ENCODE results near the gene NHLH1.

DNA sequence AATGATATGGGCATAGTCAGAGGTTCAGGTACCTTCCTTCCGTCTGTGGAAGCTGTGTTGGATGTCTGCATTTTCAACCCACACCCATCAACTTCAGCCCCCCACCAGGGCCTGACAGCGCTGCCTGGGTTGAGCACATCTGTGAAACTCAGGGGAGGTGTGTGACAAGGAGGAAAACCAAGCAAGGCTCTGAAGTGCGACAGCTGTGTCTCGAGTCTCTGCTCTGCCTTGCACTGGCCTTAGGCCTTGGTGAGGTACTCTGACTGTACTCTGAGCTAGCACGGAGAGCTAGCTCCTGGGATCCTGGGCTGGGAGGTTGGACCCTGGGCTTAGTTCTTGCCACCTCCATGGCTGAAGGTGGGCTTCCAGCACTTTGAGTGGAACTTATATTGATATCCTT lies 42.6 kb downstream of the NHLH1 start:
- TF ChIP-seq, protein P1, sequence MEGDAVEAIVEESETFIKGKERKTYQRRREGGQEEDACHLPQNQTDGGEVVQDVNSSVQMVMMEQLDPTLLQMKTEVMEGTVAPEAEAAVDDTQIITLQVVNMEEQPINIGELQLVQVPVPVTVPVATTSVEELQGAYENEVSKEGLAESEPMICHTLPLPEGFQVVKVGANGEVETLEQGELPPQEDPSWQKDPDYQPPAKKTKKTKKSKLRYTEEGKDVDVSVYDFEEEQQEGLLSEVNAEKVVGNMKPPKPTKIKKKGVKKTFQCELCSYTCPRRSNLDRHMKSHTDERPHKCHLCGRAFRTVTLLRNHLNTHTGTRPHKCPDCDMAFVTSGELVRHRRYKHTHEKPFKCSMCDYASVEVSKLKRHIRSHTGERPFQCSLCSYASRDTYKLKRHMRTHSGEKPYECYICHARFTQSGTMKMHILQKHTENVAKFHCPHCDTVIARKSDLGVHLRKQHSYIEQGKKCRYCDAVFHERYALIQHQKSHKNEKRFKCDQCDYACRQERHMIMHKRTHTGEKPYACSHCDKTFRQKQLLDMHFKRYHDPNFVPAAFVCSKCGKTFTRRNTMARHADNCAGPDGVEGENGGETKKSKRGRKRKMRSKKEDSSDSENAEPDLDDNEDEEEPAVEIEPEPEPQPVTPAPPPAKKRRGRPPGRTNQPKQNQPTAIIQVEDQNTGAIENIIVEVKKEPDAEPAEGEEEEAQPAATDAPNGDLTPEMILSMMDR (IDR thresholded peaks at IDR 0.05; ENCODE audit: extremely low read depth in 1 of 2, insufficient read depth in 1 of 2, low read depth in 1 of 2, low read length in 2 of 2), result no peak
- TF ChIP-seq POLR2A (IDR thresholded peaks at IDR 0.05; ENCODE audit: low read depth, low read length) (no peak), POLR2AphosphoS5 (IDR thresholded peaks at IDR 0.05; ENCODE audit: insufficient read depth, low read depth, low read length) (no peak), EZH2 (IDR thresholded peaks at IDR 0.05; ENCODE audit: borderline replicate concordance, low read depth, low read length, severe bottlenecking) (no peak)

All from endothelial cell of umbilical vein (primary cell).